ENCODE measurements around the gene PRKN. TPM values are rescaled to one million over a fixed set of nuclear protein-coding genes. Genes with fewer than 3 reads are reported as not detected.

The PRKN gene
- total RNA-seq, 1 experiment from 2014 or later, result 0.46 TPM

GRCh38 chr6:162683135-162683534 is 44.4 kb downstream of the PRKN start:
- no peak overlapping the region for H3K4me3 ChIP-seq (ENCODE audit: low read depth in 2 of 2, low read length in 2 of 2)
- H3K4me1 ChIP-seq (ENCODE audit: control insufficient read depth, insufficient read depth, low read length), result no peaks in the 10 kb centered on the region
- no TSS peak for BruUV-seq (replicated peaks)
- DNase-seq (ENCODE audit: low read depth, low spot score), result no peak
- ChIA-PET POLR2A (no interaction called here), CTCF (no interaction called here)
- no peaks in the 10 kb centered on the region for H3K27me3 ChIP-seq (ENCODE audit: control insufficient read depth, insufficient read depth, low read length)
- no peak for ATAC-seq
- H3K9me3 ChIP-seq (ENCODE audit: control insufficient read depth, insufficient read depth, low read depth, low read length), result no peaks in the 10 kb centered on the region
- H3K36me3 ChIP-seq (ENCODE audit: control insufficient read depth, insufficient read depth, low read length), result no peaks in the 10 kb centered on the region
- intact Hi-C loops (cut with micrococcal nuclease; ENCODE audit: unreplicated experiment), result no loop called here
- in situ Hi-C loops (cut with HindIII; ENCODE audit: low pct_unique_long_range_greater_than_20kb, low sequenced_read_pairs), result no loop called here
- no peak overlapping the region for H3K27ac ChIP-seq (ENCODE audit: low read length)
- no peak for TF ChIP-seq POLR2AphosphoS5 (IDR thresholded peaks at IDR 0.05; ENCODE audit: low read depth, low read length)
- no peak for TF ChIP-seq SIN3A (IDR thresholded peaks at IDR 0.05; ENCODE audit: borderline replicate concordance, insufficient read depth, low read depth, low read length)
- TF ChIP-seq, protein P1, sequence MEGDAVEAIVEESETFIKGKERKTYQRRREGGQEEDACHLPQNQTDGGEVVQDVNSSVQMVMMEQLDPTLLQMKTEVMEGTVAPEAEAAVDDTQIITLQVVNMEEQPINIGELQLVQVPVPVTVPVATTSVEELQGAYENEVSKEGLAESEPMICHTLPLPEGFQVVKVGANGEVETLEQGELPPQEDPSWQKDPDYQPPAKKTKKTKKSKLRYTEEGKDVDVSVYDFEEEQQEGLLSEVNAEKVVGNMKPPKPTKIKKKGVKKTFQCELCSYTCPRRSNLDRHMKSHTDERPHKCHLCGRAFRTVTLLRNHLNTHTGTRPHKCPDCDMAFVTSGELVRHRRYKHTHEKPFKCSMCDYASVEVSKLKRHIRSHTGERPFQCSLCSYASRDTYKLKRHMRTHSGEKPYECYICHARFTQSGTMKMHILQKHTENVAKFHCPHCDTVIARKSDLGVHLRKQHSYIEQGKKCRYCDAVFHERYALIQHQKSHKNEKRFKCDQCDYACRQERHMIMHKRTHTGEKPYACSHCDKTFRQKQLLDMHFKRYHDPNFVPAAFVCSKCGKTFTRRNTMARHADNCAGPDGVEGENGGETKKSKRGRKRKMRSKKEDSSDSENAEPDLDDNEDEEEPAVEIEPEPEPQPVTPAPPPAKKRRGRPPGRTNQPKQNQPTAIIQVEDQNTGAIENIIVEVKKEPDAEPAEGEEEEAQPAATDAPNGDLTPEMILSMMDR (IDR thresholded peaks at IDR 0.05), result no peak
- no peak for TF ChIP-seq REST (IDR thresholded peaks at IDR 0.05; ENCODE audit: insufficient read depth in 1 of 2, low read depth in 2 of 2, low read length in 1 of 2)
- TF ChIP-seq TCF7L2 (IDR thresholded peaks at IDR 0.05; ENCODE audit: low read depth, low read length), result no peak

DNA sequence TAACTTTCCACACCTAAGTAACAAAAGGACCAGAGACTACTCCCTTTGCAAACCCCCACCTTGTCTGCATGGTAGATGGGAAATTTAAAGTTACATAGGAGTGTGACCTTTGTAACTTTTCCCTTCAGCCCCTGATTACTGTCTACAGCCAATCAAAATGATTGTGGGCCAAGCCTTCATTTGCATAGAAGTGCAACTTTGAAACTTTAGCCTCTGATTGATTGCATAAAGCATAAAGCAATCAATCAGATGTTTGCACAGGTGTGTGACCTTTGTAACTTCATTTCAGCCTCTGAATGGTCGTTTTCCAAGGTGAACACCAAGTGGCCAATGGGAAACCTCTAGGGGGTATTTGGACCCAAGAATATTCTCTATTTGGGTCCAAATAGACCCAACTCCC is 46.1 kb downstream of the PRKN start:
- no TSS peak for BruUV-seq (replicated peaks)
- POLR2A ChIA-PET, result no interaction called here

More for the DNA sequence above, 46.1 kb downstream of the PRKN start:
- intact Hi-C loops (cut with micrococcal nuclease; ENCODE audit: unreplicated experiment) (no loop called here), in situ Hi-C loops (cut with HindIII; ENCODE audit: low pct_unique_long_range_greater_than_20kb, low sequenced_read_pairs) (no loop called here)
- CTCF ChIA-PET, result no interaction called here
- ATAC-seq (no peak), DNase-seq (ENCODE audit: low read depth, low spot score) (no peak)
- no peaks in the 10 kb centered on the region for H3K9me3 ChIP-seq (ENCODE audit: control insufficient read depth, insufficient read depth, low read depth, low read length)
- no peaks in the 10 kb centered on the region for H3K27me3 ChIP-seq (ENCODE audit: control insufficient read depth, insufficient read depth, low read length)
- no peak overlapping the region for H3K27ac ChIP-seq (ENCODE audit: low read length)
- H3K4me1 ChIP-seq (ENCODE audit: control insufficient read depth, insufficient read depth, low read length), result no peaks in the 10 kb centered on the region
- no peak overlapping the region for H3K4me3 ChIP-seq (ENCODE audit: low read depth in 2 of 2, low read length in 2 of 2)
- H3K36me3 ChIP-seq (ENCODE audit: control insufficient read depth, insufficient read depth, low read length), result no peaks in the 10 kb centered on the region
- TF ChIP-seq, protein P1 (IDR thresholded peaks at IDR 0.05), result no peak
- TF ChIP-seq REST (IDR thresholded peaks at IDR 0.05; ENCODE audit: insufficient read depth in 1 of 2, low read depth in 2 of 2, low read length in 1 of 2) (no peak), TCF7L2 (IDR thresholded peaks at IDR 0.05; ENCODE audit: low read depth, low read length) (no peak), POLR2AphosphoS5 (IDR thresholded peaks at IDR 0.05; ENCODE audit: low read depth, low read length) (no peak), SIN3A (IDR thresholded peaks at IDR 0.05; ENCODE audit: borderline replicate concordance, insufficient read depth, low read depth, low read length) (no peak)
